Measurements from ENCODE around the gene EBPL. TPM values are rescaled to one million over a fixed set of nuclear protein-coding genes. Genes with fewer than 3 reads are reported as not detected.

Gene EBPL
- polyA plus RNA-seq, 1 experiment = 43.3 TPM

DNA sequence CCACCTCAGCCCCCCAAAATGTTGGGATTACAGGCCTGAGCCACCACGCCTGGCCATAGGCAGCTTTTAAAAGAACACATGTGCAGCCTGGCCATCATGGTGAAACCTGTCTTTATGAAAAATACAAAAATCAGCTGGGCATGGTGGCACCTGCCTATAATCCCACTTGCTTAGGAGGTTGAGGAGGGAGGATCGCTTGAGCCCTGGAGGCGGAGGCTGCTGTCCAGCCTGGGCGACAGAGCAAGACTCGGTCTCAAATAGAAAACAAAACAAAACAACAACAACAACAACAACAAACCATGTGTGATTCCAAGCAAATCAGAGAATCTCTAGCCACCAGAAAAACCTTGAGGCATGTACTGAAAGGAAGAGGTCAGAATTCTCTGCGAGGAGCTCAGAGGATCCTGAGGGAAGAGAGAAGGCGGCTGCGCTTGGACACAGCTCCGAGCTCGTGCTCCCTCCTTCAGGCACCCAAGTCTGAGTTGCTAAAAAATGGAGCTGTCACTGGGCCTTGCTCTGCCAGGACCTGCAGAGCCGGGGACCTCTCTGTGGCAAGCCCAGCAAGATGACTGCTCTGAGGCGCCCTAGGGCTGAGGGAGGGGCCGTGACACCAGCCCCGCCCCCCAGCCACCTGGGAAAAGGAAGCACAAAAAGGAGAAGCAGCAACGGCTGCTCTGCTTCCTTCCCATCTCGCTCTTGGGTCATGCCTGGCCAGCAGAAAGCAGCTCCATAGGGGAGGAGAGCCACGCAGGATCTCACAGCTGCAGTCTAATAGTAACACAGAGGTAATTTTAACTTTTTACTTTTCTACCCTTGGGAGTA, 63.2 kb downstream of the EBPL start, which contains the start of gene ARL11:
TSS of gene ARL11 (plus strand) at position 677 of the 822 bp plus-strand sequence. CDS start 1,941 bp downstream, outside the sequence.
- Histone ChIP-seq H3K27me3 (ENCODE audit: control insufficient read depth, insufficient read depth, low read length) (no peaks in the 10 kb centered on the region), H3K4me3 (ENCODE audit: low read depth, low read length) (no peak within 1 kb of the TSS), H3K36me3 (ENCODE audit: control insufficient read depth, insufficient read depth, low read length) (no peaks in the 10 kb centered on the region)
- TF ChIP-seq, protein P1, sequence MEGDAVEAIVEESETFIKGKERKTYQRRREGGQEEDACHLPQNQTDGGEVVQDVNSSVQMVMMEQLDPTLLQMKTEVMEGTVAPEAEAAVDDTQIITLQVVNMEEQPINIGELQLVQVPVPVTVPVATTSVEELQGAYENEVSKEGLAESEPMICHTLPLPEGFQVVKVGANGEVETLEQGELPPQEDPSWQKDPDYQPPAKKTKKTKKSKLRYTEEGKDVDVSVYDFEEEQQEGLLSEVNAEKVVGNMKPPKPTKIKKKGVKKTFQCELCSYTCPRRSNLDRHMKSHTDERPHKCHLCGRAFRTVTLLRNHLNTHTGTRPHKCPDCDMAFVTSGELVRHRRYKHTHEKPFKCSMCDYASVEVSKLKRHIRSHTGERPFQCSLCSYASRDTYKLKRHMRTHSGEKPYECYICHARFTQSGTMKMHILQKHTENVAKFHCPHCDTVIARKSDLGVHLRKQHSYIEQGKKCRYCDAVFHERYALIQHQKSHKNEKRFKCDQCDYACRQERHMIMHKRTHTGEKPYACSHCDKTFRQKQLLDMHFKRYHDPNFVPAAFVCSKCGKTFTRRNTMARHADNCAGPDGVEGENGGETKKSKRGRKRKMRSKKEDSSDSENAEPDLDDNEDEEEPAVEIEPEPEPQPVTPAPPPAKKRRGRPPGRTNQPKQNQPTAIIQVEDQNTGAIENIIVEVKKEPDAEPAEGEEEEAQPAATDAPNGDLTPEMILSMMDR (IDR thresholded peaks at IDR 0.05; ENCODE audit: insufficient read depth, low read depth, low read length) = no peak
- CTCF ChIA-PET = no interaction called here
- DNase-seq (ENCODE audit: low read depth) = no peak
- POLR2A ChIA-PET = no interaction called here

DNA sequence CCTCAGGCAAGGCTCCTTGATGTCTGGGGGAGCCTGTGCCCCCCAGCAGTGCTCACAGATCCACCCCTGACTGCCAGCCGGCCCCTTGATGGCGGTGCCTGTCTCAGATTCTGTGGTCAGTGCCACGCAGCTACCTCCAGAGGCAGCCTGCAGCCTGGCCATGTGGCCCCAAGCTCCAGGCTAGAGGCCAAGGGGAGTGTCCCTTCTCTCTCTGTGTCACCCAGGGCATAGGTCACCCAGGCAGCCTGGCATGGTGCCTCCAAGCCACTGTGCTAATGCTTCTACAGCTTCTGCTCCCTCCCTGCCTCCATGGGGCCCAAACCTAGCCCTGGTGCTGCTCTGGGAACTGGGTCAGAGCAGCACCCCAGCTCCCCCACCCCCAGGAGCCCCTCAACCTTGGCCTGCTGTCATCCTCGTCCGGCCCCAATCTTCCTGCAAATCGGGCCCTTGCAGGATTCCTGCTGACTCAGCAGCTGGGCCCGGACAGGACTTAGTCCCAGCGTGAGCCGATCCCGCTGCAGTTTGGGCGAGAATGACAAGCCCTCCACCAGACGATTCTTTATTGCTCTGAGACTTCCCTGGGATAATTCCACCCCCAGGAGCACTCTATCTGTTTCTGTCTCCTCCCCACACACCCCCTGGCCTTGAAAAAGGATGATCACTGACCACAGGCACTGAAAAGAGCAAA, 65.8 kb downstream of the EBPL start:
- DNase-seq (ENCODE audit: low read depth) = no peak
- POLR2A ChIA-PET = no interaction called here

DNA sequence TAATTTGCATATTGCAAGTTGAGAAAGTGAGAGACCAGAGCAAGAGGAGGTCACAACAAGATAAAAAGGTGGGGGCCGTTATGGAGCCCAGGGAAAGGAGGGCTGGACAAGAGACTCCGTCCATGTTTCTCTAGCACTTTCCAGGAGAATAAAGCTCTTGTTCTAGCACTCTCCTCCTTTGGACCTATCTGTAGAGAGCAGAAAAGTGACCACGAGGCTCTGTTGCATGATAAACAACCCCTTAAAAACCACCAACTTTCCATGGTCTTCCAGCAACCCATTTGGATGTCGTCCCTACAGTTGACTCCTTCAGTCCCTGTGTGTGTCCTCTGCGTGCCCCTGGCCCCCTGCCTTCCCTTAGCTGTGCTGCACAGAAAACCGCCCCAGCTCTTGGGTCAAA, 67.1 kb downstream of the EBPL start:
- Histone ChIP-seq H3K4me3 (ENCODE audit: low read depth, low read length) (no peak overlapping the region), H3K36me3 (ENCODE audit: control insufficient read depth, insufficient read depth, low read length) (no peaks in the 10 kb centered on the region), H3K27me3 (ENCODE audit: control insufficient read depth, insufficient read depth, low read length) (no peaks in the 10 kb centered on the region)
- TF ChIP-seq, protein P1 (IDR thresholded peaks at IDR 0.05; ENCODE audit: insufficient read depth, low read depth, low read length) = no peak
- no peak for DNase-seq (ENCODE audit: low read depth)
- CTCF ChIA-PET = interaction anchor here (0.6 to 1.0 kb wide), 3 partner anchors 9 to 224 kb away, joined by 3 read pairs; no protein-coding TSS in a partner anchor
- POLR2A ChIA-PET = no interaction called here

More for the DNA sequence above, 65.8 kb downstream of the EBPL start:
- H3K4me3 ChIP-seq (ENCODE audit: low read depth, low read length) = no peak overlapping the region
- H3K27me3 ChIP-seq (ENCODE audit: control insufficient read depth, insufficient read depth, low read length) = no peaks in the 10 kb centered on the region
- TF ChIP-seq, protein P1 (IDR thresholded peaks at IDR 0.05; ENCODE audit: insufficient read depth, low read depth, low read length) = no peak
- H3K36me3 ChIP-seq (ENCODE audit: control insufficient read depth, insufficient read depth, low read length) = no peaks in the 10 kb centered on the region
- CTCF ChIA-PET = interaction anchor here (0.7 to 0.8 kb wide), 2 partner anchors 17 to 42 kb away, joined by 3 read pairs; no protein-coding TSS in a partner anchor

DNA sequence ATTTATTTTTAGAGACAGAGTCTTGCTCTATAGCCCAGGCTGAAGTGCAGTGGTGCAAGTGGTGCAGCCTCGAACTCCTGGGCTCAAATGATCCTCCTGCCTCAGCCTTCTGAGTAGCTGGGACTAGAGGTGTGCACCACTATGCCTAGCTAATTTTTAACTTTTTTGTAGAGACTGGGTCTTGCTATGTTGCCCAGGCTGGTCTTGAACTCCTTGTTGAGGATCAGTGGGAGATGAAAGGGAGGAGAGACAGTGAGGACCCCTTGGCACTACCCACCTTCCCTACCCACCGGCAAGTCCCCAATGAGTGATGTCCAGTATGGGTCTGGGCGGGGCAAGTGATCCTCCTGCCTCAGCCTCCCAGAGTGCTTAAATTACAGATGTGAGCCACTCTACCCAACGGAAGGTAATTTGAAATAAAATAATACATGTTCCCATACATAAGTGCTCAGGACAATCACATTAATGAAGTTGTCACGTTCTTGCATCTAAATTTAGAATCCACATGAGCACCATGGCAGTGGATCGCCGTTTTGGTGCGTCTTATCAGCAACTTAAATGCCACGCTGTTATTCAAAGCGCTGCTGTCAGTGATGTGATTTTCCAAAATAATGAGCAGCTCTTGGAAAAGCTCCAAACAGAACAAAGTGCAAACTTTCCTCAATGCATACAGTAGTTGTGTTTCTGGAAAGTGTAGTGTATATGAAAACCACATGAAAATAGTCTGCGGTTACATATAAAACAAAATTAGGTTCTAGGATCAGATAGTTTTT, 68.9 kb downstream of the EBPL start:
- H3K27me3 ChIP-seq (ENCODE audit: control insufficient read depth, insufficient read depth, low read length) = no peaks in the 10 kb centered on the region
- H3K4me3 ChIP-seq (ENCODE audit: low read depth, low read length) = no peak overlapping the region
- ChIA-PET POLR2A (no interaction called here), CTCF (interaction anchor here (1.2 kb wide), 1 partner anchor 11 kb away, joined by 3 read pairs; no protein-coding TSS in a partner anchor)
- no peak for DNase-seq (ENCODE audit: low read depth)
- TF ChIP-seq, protein P1 (IDR thresholded peaks at IDR 0.05; ENCODE audit: insufficient read depth, low read depth, low read length) = no peak
- H3K36me3 ChIP-seq (ENCODE audit: control insufficient read depth, insufficient read depth, low read length) = no peaks in the 10 kb centered on the region
